Neural progenitor cell (in vitro differentiated cells): Measurements from ENCODE around the gene DIP2A.

Experiments used
- EZH2 ChIP-seq: fragments of 200-600 bp; sonication (generic); IDR thresholded peaks from 2 replicates; pipeline ENCODE4 v1.6.1; 2017; ENCODE audit warnings: antibody characterized with exemption, mild to moderate bottlenecking, moderate library complexity
- EZH2phosphoT487 ChIP-seq: fragments of 200-600 bp; sonication (generic); IDR thresholded peaks from 2 replicates; pipeline ENCODE4 v1.6.1; 2017; ENCODE audit warnings: antibody characterized with exemption
- TF ChIP-seq, protein P1 (sequence below): fragments of 200-600 bp; sonication (generic); IDR thresholded peaks from 2 replicates; pipeline ENCODE4 v1.5.1; 2017; ENCODE audit warnings: antibody characterized with exemption, mild to moderate bottlenecking

DNA sequence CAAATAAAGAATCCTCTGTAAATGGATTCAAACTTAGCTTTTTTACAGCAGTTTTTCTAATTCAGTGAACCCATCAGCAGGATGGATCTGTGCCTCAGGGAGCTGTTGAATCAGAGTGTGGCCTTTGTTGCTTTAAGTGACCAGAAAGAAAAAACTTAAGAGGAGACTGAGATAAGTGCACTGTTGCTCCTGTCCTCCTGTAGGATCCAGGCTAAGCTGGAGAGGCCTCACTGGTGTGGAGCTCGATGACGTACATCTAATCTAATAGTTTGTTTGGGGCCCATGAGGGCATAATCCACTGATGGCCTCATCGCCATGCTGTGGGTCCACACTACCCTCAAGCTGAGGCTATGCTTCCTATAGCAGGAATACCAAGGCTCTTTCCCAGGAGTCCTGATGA lies 10.6 kb downstream of the DIP2A start:
- TF ChIP-seq EZH2 (no peak), EZH2phosphoT487 (no peak)
- TF ChIP-seq, protein P1, sequence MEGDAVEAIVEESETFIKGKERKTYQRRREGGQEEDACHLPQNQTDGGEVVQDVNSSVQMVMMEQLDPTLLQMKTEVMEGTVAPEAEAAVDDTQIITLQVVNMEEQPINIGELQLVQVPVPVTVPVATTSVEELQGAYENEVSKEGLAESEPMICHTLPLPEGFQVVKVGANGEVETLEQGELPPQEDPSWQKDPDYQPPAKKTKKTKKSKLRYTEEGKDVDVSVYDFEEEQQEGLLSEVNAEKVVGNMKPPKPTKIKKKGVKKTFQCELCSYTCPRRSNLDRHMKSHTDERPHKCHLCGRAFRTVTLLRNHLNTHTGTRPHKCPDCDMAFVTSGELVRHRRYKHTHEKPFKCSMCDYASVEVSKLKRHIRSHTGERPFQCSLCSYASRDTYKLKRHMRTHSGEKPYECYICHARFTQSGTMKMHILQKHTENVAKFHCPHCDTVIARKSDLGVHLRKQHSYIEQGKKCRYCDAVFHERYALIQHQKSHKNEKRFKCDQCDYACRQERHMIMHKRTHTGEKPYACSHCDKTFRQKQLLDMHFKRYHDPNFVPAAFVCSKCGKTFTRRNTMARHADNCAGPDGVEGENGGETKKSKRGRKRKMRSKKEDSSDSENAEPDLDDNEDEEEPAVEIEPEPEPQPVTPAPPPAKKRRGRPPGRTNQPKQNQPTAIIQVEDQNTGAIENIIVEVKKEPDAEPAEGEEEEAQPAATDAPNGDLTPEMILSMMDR = no peak
